OCI-LY3 (cell line): ENCODE data around the gene NOVA2.

ENCODE experiments used
- CTCF ChIP-seq: fragments of 200-600, 300-600 bp; sonication (generic); IDR thresholded peaks from 2 replicates; pipeline ENCODE4 v1.5.1; 2014; ENCODE audit warnings: antibody characterized with exemption, low read length, low read depth
- EZH2phosphoT487 ChIP-seq: fragments of 200-600 bp; shearing (Covaris generic); IDR thresholded peaks from 2 replicates; pipeline ENCODE4 v1.6.1; 2018; ENCODE audit warnings: antibody characterized with exemption, mixed run types, low read depth

- TF ChIP-seq CTCF (peak; percentile 95), EZH2phosphoT487 (no peak)
Observed at GRCh38 chr19:46009530-46010510, 36.2 kb upstream of the NOVA2 start.
